HFF-Myc (cell line): ENCODE measurements around the gene KCNN3.

ENCODE experiments used
- DNase-seq: peaks from one replicate; pipeline ENCODE4 v3.0.0-alpha.2; 2011; ENCODE audit warnings: low read depth; ENCODE audit errors: extremely low read depth
- H3K4me3 ChIP-seq: replicated peaks from 2 replicates; pipeline ENCODE4 v1.5.1; 2011; ENCODE audit warnings: low read depth, mild to moderate bottlenecking, control low read depth, low read length
- TF ChIP-seq, protein P1 (sequence below): IDR thresholded peaks from 2 replicates; pipeline ENCODE4 v1.5.1; 2012; ENCODE audit warnings: mild to moderate bottlenecking, low read depth, low read length, control low read depth; ENCODE audit errors: missing control alignments

The KCNN3 gene

GRCh38 chr1:154846565-154847442 is 23.3 kb downstream of the KCNN3 start:
- TF ChIP-seq, protein P1, sequence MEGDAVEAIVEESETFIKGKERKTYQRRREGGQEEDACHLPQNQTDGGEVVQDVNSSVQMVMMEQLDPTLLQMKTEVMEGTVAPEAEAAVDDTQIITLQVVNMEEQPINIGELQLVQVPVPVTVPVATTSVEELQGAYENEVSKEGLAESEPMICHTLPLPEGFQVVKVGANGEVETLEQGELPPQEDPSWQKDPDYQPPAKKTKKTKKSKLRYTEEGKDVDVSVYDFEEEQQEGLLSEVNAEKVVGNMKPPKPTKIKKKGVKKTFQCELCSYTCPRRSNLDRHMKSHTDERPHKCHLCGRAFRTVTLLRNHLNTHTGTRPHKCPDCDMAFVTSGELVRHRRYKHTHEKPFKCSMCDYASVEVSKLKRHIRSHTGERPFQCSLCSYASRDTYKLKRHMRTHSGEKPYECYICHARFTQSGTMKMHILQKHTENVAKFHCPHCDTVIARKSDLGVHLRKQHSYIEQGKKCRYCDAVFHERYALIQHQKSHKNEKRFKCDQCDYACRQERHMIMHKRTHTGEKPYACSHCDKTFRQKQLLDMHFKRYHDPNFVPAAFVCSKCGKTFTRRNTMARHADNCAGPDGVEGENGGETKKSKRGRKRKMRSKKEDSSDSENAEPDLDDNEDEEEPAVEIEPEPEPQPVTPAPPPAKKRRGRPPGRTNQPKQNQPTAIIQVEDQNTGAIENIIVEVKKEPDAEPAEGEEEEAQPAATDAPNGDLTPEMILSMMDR = no peak
- no peak overlapping the region for H3K4me3 ChIP-seq
- no peak for DNase-seq

GRCh38 chr1:154845879-154846278 is 24.2 kb downstream of the KCNN3 start:
- no peak overlapping the region for H3K4me3 ChIP-seq
- TF ChIP-seq, protein P1 = no peak
- no peak for DNase-seq

- no peak for DNase-seq
- TF ChIP-seq, protein P1 = no peak
- no peak overlapping the region for H3K4me3 ChIP-seq
Measured at GRCh38 chr1:154845174-154845573, 24.9 kb downstream of the KCNN3 start.

DNA sequence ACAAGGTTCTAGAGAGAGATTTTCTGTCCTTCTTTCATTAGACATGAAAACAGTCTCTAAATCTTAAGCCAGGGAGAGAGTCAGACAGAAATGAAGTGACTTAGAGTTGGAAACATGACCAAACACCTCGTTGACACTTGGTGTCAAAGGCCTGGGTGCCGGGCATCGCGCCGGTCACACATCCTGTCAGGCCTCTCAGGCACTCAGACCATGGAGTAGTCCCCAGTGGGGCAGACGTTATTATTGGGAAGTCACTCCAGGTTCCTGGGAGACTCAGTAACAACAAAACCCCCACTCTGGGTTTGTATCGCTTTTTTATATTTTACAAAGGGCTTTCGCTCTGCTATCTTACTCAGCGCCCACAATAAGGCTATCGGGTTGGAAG is 25.8 kb downstream of the KCNN3 start:
- TF ChIP-seq, protein P1 = no peak
- no peak overlapping the region for H3K4me3 ChIP-seq
- no peak for DNase-seq

- H3K4me3 ChIP-seq = no peak overlapping the region
- TF ChIP-seq, protein P1 = no peak
- no peak for DNase-seq
Measured at GRCh38 chr1:154843636-154844296, 26.3 kb downstream of the KCNN3 start.

DNA sequence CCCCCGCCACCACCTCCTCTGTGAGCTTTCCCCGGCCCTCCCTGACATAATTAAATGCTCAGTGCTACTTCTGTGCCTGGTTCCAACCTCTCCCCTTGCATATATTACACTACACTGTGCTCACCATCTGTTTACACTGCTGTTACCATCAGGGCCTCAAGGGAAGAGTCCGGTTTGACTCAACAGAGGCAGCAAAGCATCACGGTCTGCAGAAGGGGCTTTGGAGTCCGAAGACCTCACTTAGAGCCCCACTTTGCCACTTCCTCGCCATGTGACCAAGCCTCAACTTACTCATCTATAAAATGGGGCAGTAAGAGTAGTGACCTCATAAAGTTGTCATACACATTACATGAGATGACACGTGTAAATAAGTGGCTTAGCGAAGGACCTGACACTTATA is 27.4 kb downstream of the KCNN3 start:
- TF ChIP-seq, protein P1 = no peak
- no peak overlapping the region for H3K4me3 ChIP-seq
- no peak for DNase-seq

DNA sequence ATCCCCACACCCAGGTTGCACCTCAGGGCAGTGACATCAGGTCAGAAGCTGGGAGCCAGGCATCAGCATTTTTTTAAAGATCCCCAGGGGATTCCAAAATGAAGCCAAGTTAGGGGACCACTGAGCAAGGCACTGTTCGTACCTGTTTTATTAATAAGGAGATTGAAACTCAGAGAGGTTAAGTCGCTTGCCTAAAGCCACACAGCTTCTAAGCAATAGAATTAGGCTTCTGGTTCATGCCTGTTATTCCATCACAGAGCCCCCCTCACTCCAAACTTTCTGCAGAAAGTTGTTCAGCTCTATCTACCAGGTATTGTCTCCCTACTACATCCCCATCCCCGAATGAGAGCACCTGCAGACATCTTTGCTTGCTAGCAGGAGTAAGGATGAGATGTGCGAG is 28.7 kb downstream of the KCNN3 start:
- no peak for DNase-seq
- TF ChIP-seq, protein P1 = no peak
- no peak overlapping the region for H3K4me3 ChIP-seq
